Cardiac muscle cell (in vitro differentiated cells and primary cell): Measurements from ENCODE around the gene UBE2U. TPM values are rescaled to one million over a fixed set of nuclear protein-coding genes. Genes with fewer than 3 reads are reported as not detected.

ENCODE experiments used
- DNase-seq, 2 donors: peaks; one replicate each; pipeline versions ENCODE4 v3.0.0 to v3.0.0-alpha.2; 2010 to 2017; ENCODE audit warnings: low read depth in 1 of 2, low spot score in 1 of 2
- H3K27ac ChIP-seq: fragments of 200-600 bp; sonication (generic); 2 replicates; pipeline ENCODE4 v1.5.1; 2016
- H3K27me3 ChIP-seq: fragments of 200-600 bp; sonication (generic); 2 replicates; pipeline ENCODE4 v1.6.0; 2016; ENCODE audit warnings: control low read depth
- H3K36me3 ChIP-seq: fragments of 200-600 bp; sonication (generic); 2 replicates; pipeline ENCODE4 v1.5.1; 2016; ENCODE audit warnings: control low read depth
- H3K4me1 ChIP-seq: fragments of 200-600 bp; sonication (generic); 2 replicates; pipeline ENCODE4 v1.8.1; 2017; ENCODE audit warnings: low read depth, mild to moderate bottlenecking, mixed run types
- H3K4me3 ChIP-seq: fragments of 200-600 bp; sonication (generic); 2 replicates; pipeline ENCODE4 v1.5.1; 2016; ENCODE audit warnings: mild to moderate bottlenecking
- H3K9me3 ChIP-seq: fragments of 200-600 bp; sonication (generic); 2 replicates; pipeline ENCODE4 v1.5.1; 2017; ENCODE audit warnings: low read depth, mild to moderate bottlenecking, control low read depth
- CTCF ChIP-seq: IDR thresholded peaks from 2 replicates; pipeline ENCODE4 v1.5.1; 2012; ENCODE audit warnings: low read depth, mild to moderate bottlenecking, low read length
- polyA plus RNA-seq: library from polyadenylated mRNA; unstranded; fragments of >200 nt; fragmentation: Nextera tagmentation; extraction: Ambion mirVana; gene quantifications from 2 replicates; pipeline ENCODE4 v1.2.1, GENCODE V29; 2016
- total RNA-seq: library from RNA; depleted of rRNA; stranded (reverse); fragments of >200 nt; gene quantifications from 2 replicates; pipeline ENCODE4 v1.2.3, GENCODE V29; 2016

UBE2U gene
- total and polyA plus RNA-seq, 2 experiments from 2014 or later, result not detected

DNA sequence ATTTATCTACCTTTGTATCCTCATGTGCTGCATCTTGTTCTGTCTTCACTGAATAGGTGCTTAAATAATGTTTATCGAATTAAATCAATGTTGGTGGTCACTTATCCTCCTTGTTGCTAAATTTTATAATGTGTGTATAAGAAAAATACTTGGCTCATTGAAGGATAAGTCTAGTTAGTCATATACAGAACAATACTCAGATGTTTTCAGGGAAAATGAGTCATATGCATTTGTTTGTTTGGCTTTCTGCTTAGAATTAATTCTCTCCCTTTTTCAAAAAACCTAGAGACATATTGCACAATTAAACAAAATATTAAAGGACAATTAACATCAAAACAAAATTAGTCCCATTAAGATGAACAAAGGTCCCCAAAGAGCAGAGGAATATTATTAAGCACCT is 89.0 kb downstream of the UBE2U start:
- no peaks in the 10 kb centered on the region for H3K9me3 ChIP-seq
- no peak overlapping the region for H3K4me3 ChIP-seq
- H3K36me3 ChIP-seq, result no peaks in the 10 kb centered on the region
- DNase-seq, result no peak
- H3K4me1 ChIP-seq, result no peaks in the 10 kb centered on the region
- no peak overlapping the region for H3K27ac ChIP-seq
- no peaks in the 10 kb centered on the region for H3K27me3 ChIP-seq
- TF ChIP-seq CTCF, result no peak

GRCh38 chr1:64293820-64294219 is 90.4 kb downstream of the UBE2U start:
- Histone ChIP-seq H3K27me3 (no peaks in the 10 kb centered on the region), H3K36me3 (no peaks in the 10 kb centered on the region), H3K27ac (no peak overlapping the region), H3K9me3 (no peaks in the 10 kb centered on the region), H3K4me3 (no peak overlapping the region), H3K4me1 (no peaks in the 10 kb centered on the region)
- DNase-seq, result no peak
- no peak for TF ChIP-seq CTCF

DNA sequence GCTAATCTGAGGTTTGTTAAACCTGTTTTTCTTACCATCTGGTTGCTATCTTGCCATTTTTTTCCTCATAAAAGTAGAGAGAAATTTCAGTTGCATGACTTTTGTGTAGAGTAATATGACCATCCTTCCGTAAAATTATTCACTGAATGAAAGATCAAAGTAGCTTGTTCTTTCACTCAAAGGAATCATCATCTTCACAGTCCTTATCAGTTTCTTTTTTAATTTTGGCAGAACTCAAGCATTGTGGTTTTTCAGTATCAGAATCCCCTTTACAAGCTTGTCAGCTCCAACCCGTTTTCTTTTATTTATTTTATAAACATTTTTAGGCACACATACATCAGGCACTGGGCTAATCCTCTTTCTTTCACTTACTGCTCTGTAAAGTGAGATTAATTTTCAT is 91.7 kb downstream of the UBE2U start:
- Histone ChIP-seq H3K9me3 (no peaks in the 10 kb centered on the region), H3K36me3 (no peaks in the 10 kb centered on the region), H3K4me1 (no peaks in the 10 kb centered on the region), H3K27me3 (no peaks in the 10 kb centered on the region), H3K4me3 (no peak overlapping the region), H3K27ac (no peak overlapping the region)
- no peak for TF ChIP-seq CTCF
- DNase-seq, result no peak

DNA sequence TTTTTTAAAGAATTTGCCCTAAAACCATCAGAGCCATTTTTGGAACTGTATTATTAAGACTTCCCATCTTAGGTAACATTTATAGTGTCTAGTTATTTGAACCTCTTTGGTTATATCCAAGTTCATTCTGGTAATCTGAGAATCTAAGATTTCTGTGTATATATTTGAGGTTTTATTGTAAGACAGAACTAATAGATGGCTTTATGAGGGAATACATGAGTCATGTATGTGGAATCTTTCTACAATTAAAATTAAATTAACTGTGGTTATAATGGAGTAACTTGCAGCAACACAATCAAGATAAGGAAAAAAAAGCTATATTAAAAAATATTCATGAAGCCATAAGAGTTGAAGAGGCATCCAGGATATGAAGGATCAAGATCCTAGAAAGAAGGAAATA is 92.1 kb downstream of the UBE2U start:
- Histone ChIP-seq H3K36me3 (no peaks in the 10 kb centered on the region), H3K4me3 (no peak overlapping the region), H3K27me3 (no peaks in the 10 kb centered on the region), H3K4me1 (no peaks in the 10 kb centered on the region), H3K27ac (no peak overlapping the region), H3K9me3 (no peaks in the 10 kb centered on the region)
- no peak for TF ChIP-seq CTCF
- DNase-seq, result no peak

GRCh38 chr1:64296459-64296858 is 93.0 kb downstream of the UBE2U start:
- Histone ChIP-seq H3K27ac (no peak overlapping the region), H3K4me1 (no peaks in the 10 kb centered on the region), H3K27me3 (no peaks in the 10 kb centered on the region), H3K4me3 (no peak overlapping the region), H3K36me3 (no peaks in the 10 kb centered on the region), H3K9me3 (no peaks in the 10 kb centered on the region)
- no peak for DNase-seq
- no peak for TF ChIP-seq CTCF

DNA sequence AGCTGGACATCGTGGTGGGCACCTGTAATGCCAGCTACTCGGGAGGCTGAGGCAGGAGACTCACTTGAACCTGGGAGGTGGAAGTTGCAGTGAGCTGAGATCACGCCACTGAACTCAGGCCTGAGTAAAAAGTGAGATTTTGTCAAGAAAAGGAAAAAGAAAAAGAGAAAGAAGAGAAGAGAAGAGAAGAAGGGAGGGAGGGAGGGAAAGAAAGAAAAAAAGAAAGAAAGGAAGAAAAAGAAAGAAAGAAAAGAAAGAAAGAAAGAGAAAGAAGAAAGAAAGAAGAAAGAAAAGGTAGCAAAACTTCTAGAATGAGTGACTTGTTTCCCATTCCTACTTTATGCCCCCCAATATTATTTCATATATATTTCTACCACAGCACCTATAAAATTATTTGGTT is 98.8 kb downstream of the UBE2U start:
- Histone ChIP-seq H3K27ac (no peak overlapping the region), H3K27me3 (no peaks in the 10 kb centered on the region), H3K36me3 (no peaks in the 10 kb centered on the region), H3K4me1 (no peaks in the 10 kb centered on the region), H3K9me3 (no peaks in the 10 kb centered on the region), H3K4me3 (no peak overlapping the region)
- no peak for TF ChIP-seq CTCF
- DNase-seq, result no peak
